Hepatocyte (in vitro differentiated cells): ENCODE data around the gene MLYCD. TPM values are rescaled to one million over a fixed set of nuclear protein-coding genes. Genes with fewer than 3 reads are reported as not detected.

Source experiments
- DNase-seq: peaks from one replicate; pipeline ENCODE4 v3.0.0-alpha.2; 2016; ENCODE audit warnings: low spot score
- H2AFZ ChIP-seq: fragments of 200-600 bp; sonication (generic); 2 replicates; pipeline ENCODE4 v1.6.0; 2016; ENCODE audit warnings: antibody characterized with exemption, mild to moderate bottlenecking
- H3K27ac ChIP-seq: fragments of 200-600 bp; sonication (generic); 2 replicates; pipeline ENCODE4 v1.5.1; 2016; ENCODE audit warnings: mild to moderate bottlenecking
- H3K27me3 ChIP-seq: fragments of 200-600 bp; sonication (generic); 2 replicates; pipeline ENCODE4 v1.6.1; 2016
- H3K36me3 ChIP-seq: fragments of 200-600 bp; sonication (generic); replicated peaks from 2 replicates; pipeline ENCODE4 v1.5.1; 2016; ENCODE audit warnings: low read depth; ENCODE audit not compliant: insufficient read depth
- H3K4me1 ChIP-seq: fragments of 200-600 bp; sonication (generic); 2 replicates; pipeline ENCODE4 v1.5.1; 2016; ENCODE audit warnings: mild to moderate bottlenecking, moderate library complexity; ENCODE audit not compliant: insufficient read depth
- H3K4me2 ChIP-seq: fragments of 200-600 bp; sonication (generic); 2 replicates; pipeline ENCODE4 v1.6.0; 2016
- H3K4me3 ChIP-seq: fragments of 200-600 bp; sonication (generic); 2 replicates; pipeline ENCODE4 v1.5.1; 2016; ENCODE audit warnings: mild to moderate bottlenecking
- H3K79me2 ChIP-seq: fragments of 200-600 bp; sonication (generic); 2 replicates; pipeline ENCODE4 v1.6.0; 2017; ENCODE audit warnings: mild to moderate bottlenecking
- H3K9me2 ChIP-seq: fragments of 200-600 bp; sonication (generic); replicated peaks from 2 replicates; pipeline ENCODE4 v1.6.0; 2017; ENCODE audit warnings: mild to moderate bottlenecking; ENCODE audit not compliant: insufficient read depth
- H3K9me3 ChIP-seq: fragments of 200-600 bp; sonication (generic); 2 replicates; pipeline ENCODE4 v1.5.1; 2016; ENCODE audit warnings: low read depth, mild to moderate bottlenecking
- H4K20me1 ChIP-seq: fragments of 200-600 bp; sonication (generic); 2 replicates; pipeline ENCODE4 v1.6.0; 2016; ENCODE audit warnings: mild to moderate bottlenecking; ENCODE audit not compliant: insufficient read depth, poor library complexity, severe bottlenecking
- CTCF ChIP-seq: fragments of 200-600 bp; sonication (generic); IDR thresholded peaks from 2 replicates; pipeline ENCODE4 v1.5.1; 2016; ENCODE audit warnings: antibody characterized with exemption, mild to moderate bottlenecking; ENCODE audit not compliant: poor library complexity
- EZH2 ChIP-seq: fragments of 200-600 bp; sonication (generic); IDR thresholded peaks from 2 replicates; pipeline ENCODE4 v1.6.1; 2016; ENCODE audit warnings: antibody characterized with exemption, mild to moderate bottlenecking, borderline replicate concordance
- EZH2phosphoT487 ChIP-seq: fragments of 200-600 bp; sonication (generic); IDR thresholded peaks from one replicate; pipeline ENCODE4 v1.6.1; 2018; ENCODE audit warnings: antibody characterized with exemption, mild to moderate bottlenecking, low read depth, moderate library complexity; ENCODE audit not compliant: unreplicated experiment, severe bottlenecking
- WGBS: methylation state at CpG from one replicate; pipeline ENCODE4 v1.1.6; 2016; ENCODE audit warnings: low lambda C conversion rate; ENCODE audit errors: missing lambda C conversion rate; 5-methylcytosine and 5-hydroxymethylcytosine counted together
- polyA plus RNA-seq: library from polyadenylated mRNA; unstranded; fragments of >200 nt; fragmentation: Nextera tagmentation; extraction: Ambion mirVana; gene quantifications from 2 replicates; pipeline ENCODE4 v1.2.1, GENCODE V29; 2016
- total RNA-seq: library from RNA; depleted of rRNA; stranded (reverse); fragments of >200 nt; gene quantifications from 2 replicates; pipeline ENCODE4 v1.2.3, GENCODE V29; 2014

The MLYCD gene
- total and polyA plus RNA-seq, 2 experiments from 2014 or later, result 6.3 to 10.1 TPM

GRCh38 chr16:83955218-83956130, 56.6 kb downstream of the MLYCD start:
- no peak overlapping the region for H3K4me3 ChIP-seq
- H3K27ac ChIP-seq, result no peak overlapping the region
- TF ChIP-seq CTCF (no peak), EZH2phosphoT487 (no peak), EZH2 (no peak)
- no peaks in the 10 kb centered on the region for H4K20me1 ChIP-seq
- no peak overlapping the region for H2AFZ ChIP-seq
- H3K9me2 ChIP-seq, result no peaks in the 10 kb centered on the region
- no peaks in the 10 kb centered on the region for H3K27me3 ChIP-seq
- H3K79me2 ChIP-seq, result no peaks in the 10 kb centered on the region
- DNase-seq, result no peak
- peaks cover 12% of the 10 kb centered on the region for H3K4me1 ChIP-seq
- H3K4me2 ChIP-seq, result peak overlapping the region; percentile 80
- no peaks in the 10 kb centered on the region for H3K9me3 ChIP-seq
- no peaks in the 10 kb centered on the region for H3K36me3 ChIP-seq
- 84% methylated on average over 23 of the region's 23 CpGs for WGBS

- Histone ChIP-seq H3K4me1 (peaks cover 12% of the 10 kb centered on the region), H3K79me2 (no peaks in the 10 kb centered on the region), H3K4me3 (no peak overlapping the region), H4K20me1 (no peaks in the 10 kb centered on the region), H3K27me3 (no peaks in the 10 kb centered on the region), H2AFZ (no peak overlapping the region), H3K36me3 (no peaks in the 10 kb centered on the region), H3K27ac (no peak overlapping the region), H3K9me3 (no peaks in the 10 kb centered on the region), H3K9me2 (no peaks in the 10 kb centered on the region), H3K4me2 (no peak overlapping the region)
- WGBS, result 51% methylated on average over 22 of the region's 22 CpGs
- TF ChIP-seq CTCF (peak; percentile 85), EZH2 (no peak), EZH2phosphoT487 (no peak)
- DNase-seq, result peak; percentile 87
Measured at GRCh38 chr16:83956336-83957289, 57.7 kb downstream of the MLYCD start.

GRCh38 chr16:83957296-83957855, 58.5 kb downstream of the MLYCD start:
- DNase-seq, result no peak
- Histone ChIP-seq H4K20me1 (no peaks in the 10 kb centered on the region), H3K4me1 (peaks cover 10% of the 10 kb centered on the region), H3K9me2 (no peaks in the 10 kb centered on the region), H3K27me3 (no peaks in the 10 kb centered on the region), H3K4me3 (no peak overlapping the region), H3K36me3 (no peaks in the 10 kb centered on the region), H3K4me2 (no peak overlapping the region), H3K79me2 (no peaks in the 10 kb centered on the region), H2AFZ (no peak overlapping the region), H3K27ac (no peak overlapping the region), H3K9me3 (no peaks in the 10 kb centered on the region)
- WGBS, result 97% methylated on average over 13 of the region's 14 CpGs
- TF ChIP-seq EZH2, result no peak
